Activated CD4-positive, alpha-beta T cell treated with anti-CD3 and anti-CD28 coated beads for 4 hours (primary cell): Measurements from ENCODE around the gene TBC1D22A.

ENCODE experiments used
- DNase-seq, 2 donors: peaks; one replicate each; pipeline ENCODE4 v3.0.0-alpha.2; 2020

The TBC1D22A gene

GRCh38 chr22:46914916-46915894 is 152.8 kb downstream of the TBC1D22A start:
- DNase-seq = no peak

GRCh38 chr22:46915950-46916730 is 153.7 kb downstream of the TBC1D22A start:
- no peak for DNase-seq

- DNase-seq = no peak
Measured at GRCh38 chr22:46916886-46917770, 154.7 kb downstream of the TBC1D22A start.

DNA sequence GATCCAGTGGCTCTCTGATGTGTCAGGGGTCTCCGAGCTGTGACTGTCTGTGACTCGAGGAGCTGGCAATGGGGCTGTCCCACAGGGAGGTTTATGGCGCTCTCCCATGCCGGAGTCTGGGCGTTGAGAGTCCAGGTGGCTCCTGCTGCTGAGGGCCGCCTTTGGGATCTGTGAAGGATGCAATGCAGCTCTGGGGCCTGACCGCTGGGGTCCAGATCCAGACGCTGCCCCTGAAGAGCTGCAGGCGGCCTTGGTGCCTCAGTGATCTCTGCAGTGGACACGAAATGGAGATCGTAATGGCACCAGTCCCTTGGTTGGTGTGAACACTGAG is 155.3 kb downstream of the TBC1D22A start:
- DNase-seq = no peak

GRCh38 chr22:46918197-46918596 is 155.7 kb downstream of the TBC1D22A start:
- no peak for DNase-seq

DNA sequence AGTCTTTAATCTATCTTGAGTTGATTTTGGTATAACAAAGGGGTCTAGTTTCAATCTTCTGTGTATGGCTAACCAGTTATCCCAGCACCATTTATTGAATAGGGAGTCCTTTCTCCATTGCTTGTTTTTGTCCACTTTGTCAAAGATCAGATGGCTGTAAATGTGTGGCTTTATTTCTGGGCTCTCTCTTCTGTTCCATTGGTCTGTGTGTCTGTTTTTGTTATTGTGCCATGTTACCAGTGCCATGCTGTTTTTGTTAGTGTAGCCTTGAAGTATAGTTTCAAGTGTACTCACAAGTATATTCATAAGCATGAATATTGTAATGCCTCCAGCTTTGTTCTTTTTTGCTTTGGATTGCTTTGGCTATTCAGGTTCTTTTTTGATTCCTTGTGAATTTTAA is 159.6 kb downstream of the TBC1D22A start:
- no peak for DNase-seq

- DNase-seq = no peak
Measured at GRCh38 chr22:46923394-46923793, 160.9 kb downstream of the TBC1D22A start.

GRCh38 chr22:46925818-46926217 is 163.4 kb downstream of the TBC1D22A start:
- no peak for DNase-seq

DNA sequence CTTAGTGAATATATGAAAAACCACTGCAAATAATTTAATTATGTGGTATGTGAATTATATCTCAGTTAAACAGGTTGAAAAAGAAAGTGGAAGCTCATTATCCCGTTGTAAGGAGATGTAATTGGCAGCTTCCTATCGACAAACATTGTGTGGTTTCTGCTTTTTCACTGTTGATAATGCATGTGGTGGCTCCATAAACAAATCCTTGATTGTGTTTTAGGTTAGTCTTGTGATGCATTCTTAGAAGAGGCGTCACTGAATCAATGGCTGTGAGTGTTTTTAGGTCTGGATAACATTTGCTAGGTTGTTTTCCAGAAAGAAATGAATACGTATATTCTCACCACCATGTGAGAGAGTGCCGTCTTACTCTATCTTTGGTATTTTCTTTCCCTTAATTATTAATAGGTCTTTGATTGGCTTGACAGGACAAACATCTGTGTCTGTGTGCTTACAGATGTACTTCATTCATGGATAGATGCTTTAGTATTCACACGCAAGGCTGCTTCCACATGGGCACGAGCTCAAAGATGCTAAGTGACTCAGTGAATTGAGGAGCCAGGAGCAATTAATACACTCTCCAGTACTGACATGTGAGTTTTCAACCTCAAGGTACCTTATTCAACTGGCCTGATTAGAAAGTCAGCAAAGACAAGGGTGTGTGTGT is 166.7 kb downstream of the TBC1D22A start:
- no peak for DNase-seq

DNA sequence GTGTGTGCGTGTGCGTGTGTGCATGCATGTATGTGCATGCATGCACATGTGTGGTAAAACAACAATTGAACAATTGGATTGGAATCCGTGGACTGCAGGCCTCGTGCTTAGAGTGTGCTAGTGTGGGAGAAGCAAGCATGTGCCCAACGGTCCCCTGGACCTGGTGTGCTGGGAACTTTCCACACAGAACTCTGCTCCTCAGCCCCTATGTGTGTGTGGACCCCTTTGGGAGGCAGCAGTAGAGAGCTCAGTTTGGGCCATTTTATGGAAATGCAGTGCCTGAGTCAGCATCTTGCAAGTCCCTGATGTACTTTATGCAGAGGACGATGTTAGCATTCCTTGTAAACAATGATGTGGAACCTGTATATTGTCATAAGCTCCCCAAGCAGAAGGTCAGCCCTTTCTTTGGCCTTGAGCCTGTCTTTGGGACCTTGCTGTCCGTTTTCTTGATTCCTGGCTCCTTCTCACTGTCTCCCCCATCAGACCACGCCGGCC is 167.3 kb downstream of the TBC1D22A start:
- no peak for DNase-seq

GRCh38 chr22:46931414-46931813 is 169.0 kb downstream of the TBC1D22A start:
- no peak for DNase-seq

- DNase-seq = no peak
Measured at GRCh38 chr22:46931881-46932280, 169.4 kb downstream of the TBC1D22A start.

- DNase-seq = no peak
Measured at GRCh38 chr22:46933040-46933930, 170.8 kb downstream of the TBC1D22A start.

DNA sequence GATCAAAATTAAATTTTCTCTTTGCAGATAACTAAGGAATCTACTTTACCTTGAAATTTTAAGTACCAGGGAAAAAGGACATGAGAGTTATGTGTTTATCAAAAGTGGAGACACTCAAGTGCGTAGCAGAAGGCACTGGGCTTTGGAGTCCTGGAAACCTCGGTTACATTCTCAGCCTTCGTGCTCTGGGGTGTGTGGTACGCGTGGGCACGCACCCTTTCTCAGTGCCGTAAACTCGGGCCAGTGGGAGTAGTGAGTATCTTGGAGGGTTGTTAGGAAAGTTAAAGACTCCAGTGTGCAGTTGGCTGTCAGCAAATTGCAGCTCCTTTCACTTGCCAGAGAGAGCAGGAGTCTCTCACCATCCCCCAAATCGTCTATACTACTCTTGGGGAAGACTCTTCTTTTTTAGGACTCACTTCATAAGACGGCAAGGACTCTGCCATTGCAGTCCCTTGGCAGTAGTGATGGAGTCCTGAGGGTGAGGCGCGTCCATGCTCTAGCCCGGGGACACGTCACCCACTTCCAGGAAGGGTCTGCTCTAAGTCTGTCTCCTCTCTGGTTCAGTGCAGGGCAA is 171.8 kb downstream of the TBC1D22A start:
- DNase-seq = no peak

DNA sequence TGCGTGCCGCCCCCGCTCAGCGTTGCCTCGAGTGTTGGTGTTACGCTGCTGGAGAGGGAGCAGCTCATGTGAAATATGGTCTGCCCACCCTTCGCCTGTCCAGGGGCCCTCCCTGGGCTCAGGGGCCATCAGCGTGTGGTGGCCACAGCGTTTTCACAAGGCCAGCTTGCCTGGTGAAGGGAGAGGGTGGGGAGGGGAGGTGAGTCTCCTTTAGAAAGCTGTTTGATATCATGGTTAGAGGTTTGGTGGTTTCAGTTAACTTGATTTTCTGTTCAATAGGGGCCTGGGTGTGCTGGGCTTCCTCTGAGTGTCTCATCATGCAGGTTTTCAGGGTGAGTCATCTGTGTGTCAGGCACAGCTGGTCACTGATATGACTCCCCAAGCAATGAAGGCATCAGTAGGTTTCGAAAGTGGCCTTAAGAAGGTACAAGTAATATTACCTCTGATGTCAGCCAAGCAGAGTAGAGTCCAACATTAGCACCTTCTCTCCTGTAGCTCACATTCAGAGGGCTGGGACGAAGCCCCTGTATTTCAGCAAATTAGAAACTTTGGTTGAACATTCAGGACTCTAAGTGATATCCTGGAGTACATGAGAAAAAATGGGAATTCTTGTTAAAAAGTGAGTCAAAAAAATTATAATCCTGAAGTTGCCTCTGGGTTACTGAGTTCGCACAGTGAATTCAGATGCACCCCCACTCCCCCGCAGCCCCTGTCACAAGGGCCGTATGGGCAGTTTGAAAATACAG is 172.5 kb downstream of the TBC1D22A start:
- no peak for DNase-seq

GRCh38 chr22:46935506-46936377 is 173.3 kb downstream of the TBC1D22A start:
- no peak for DNase-seq

- DNase-seq = no peak
Measured at GRCh38 chr22:46936378-46936903, 174.0 kb downstream of the TBC1D22A start.

DNA sequence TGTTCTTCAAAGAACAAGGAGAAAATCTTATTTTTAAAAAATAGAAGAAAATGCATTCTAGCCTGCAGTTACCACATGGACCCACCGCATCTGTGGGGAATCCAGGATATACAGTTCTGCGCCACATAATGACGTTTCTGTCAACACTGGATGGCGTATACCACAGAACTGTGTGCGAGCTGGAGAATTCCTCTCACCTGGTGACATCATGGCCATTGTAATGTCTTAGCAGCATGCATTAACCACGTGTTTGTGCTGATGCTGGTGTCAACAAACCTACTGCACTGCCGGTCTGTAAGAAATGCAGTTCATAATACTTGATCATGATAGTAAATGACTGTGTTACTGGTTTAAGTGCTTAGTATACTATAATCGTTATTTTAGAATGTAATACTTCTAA is 174.7 kb downstream of the TBC1D22A start:
- DNase-seq = no peak

GRCh38 chr22:46937939-46938338 is 175.5 kb downstream of the TBC1D22A start:
- no peak for DNase-seq
